Mesothelial cell of epicardium (in vitro differentiated cells): Measurements from ENCODE around the gene OR8I2. TPM values are rescaled to one million over a fixed set of nuclear protein-coding genes. Genes with fewer than 3 reads are reported as not detected.
"Not testable (repeated sequence)": the region's sequence is repeated elsewhere in the genome, so short reads cannot be mapped to it uniquely, and the experiment has no call there.

Source experiments
- DNase-seq, 2 experiments: peaks; one replicate each; pipeline ENCODE4 v3.0.0; 2021; ENCODE audit warnings: low spot score in 2 of 2; ENCODE audit not compliant: unreplicated experiment in 2 of 2
- H3K27ac Mint-ChIP-seq: 2 replicates; pipeline ENCODE4 v1.8.0; 2021; ENCODE audit warnings: mixed read lengths
- H3K27me3 Mint-ChIP-seq: 2 replicates; pipeline ENCODE4 v1.8.0; 2021; ENCODE audit warnings: low read depth, mixed read lengths
- H3K36me3 Mint-ChIP-seq: 2 replicates; pipeline ENCODE4 v1.8.0; 2021; ENCODE audit warnings: mixed read lengths
- H3K4me1 Mint-ChIP-seq: 2 replicates; pipeline ENCODE4 v1.8.0; 2021; ENCODE audit warnings: mixed read lengths
- H3K4me3 Mint-ChIP-seq: 2 replicates; pipeline ENCODE4 v1.8.0; 2021; ENCODE audit warnings: mild to moderate bottlenecking, moderate library complexity, mixed read lengths
- H3K9me3 Mint-ChIP-seq: 2 replicates; pipeline ENCODE4 v1.8.0; 2021; ENCODE audit warnings: mixed read lengths
- CTCF ChIP-seq: fragments of 200-600 bp; sonication (generic); IDR thresholded peaks from one replicate; pipeline ENCODE4 v1.5.0; 2021; ENCODE audit warnings: antibody characterized with exemption; ENCODE audit not compliant: unreplicated experiment
- total RNA-seq: library from RNA; stranded (reverse); gene quantifications from 3 replicates; pipeline ENCODE4 v1.2.1, GENCODE V29; 2021

Gene OR8I2
- total RNA-seq, 1 donor from 2014 or later: not detected

GRCh38 chr11:56066980-56067379 is 26.1 kb upstream of the OR8I2 start:
- TF ChIP-seq CTCF: no peak
- H3K36me3 Mint-ChIP-seq: no peaks in the 10 kb centered on the region
- H3K4me3 Mint-ChIP-seq: no peak overlapping the region
- no peaks in the 10 kb centered on the region for H3K4me1 Mint-ChIP-seq
- no peaks in the 10 kb centered on the region for H3K27me3 Mint-ChIP-seq
- no peak for DNase-seq
- no peak overlapping the region for H3K27ac Mint-ChIP-seq
- peaks cover 11% of the 10 kb centered on the region for H3K9me3 Mint-ChIP-seq

GRCh38 chr11:56089697-56090096 is 3.4 kb upstream of the OR8I2 start:
- DNase-seq: no peak
- H3K4me1 Mint-ChIP-seq: no peaks in the 10 kb centered on the region
- H3K36me3 Mint-ChIP-seq: no peaks in the 10 kb centered on the region
- no peak overlapping the region for H3K4me3 Mint-ChIP-seq
- no peak for TF ChIP-seq CTCF
- H3K9me3 Mint-ChIP-seq: no peaks in the 10 kb centered on the region
- no peaks in the 10 kb centered on the region for H3K27me3 Mint-ChIP-seq
- H3K27ac Mint-ChIP-seq: no peak overlapping the region

GRCh38 chr11:56103210-56103737 is 10.2 kb downstream of the OR8I2 start, which contains the start of gene OR8H2:
OR8H2 (plus strand) TSS chr11:56103687; CDS start chr11:56105043, 1,356 bp downstream.
- Mint-ChIP-seq H3K27ac (no peak within 1 kb of the TSS), H3K9me3 (peaks cover 2% of the 10 kb centered on the region), H3K4me3 (no peak within 1 kb of the TSS), H3K36me3 (no peaks in the 10 kb centered on the region), H3K4me1 (no peaks in the 10 kb centered on the region), H3K27me3 (no peaks in the 10 kb centered on the region)
- no peak for DNase-seq
- TF ChIP-seq CTCF: no peak

GRCh38 chr11:56122073-56122472 is 29.0 kb downstream of the OR8I2 start, which contains the start of gene OR8H3:
OR8H3 (plus strand) TSS chr11:56122373; CDS start chr11:56122373, 0 bp downstream.
- no peaks in the 10 kb centered on the region for H3K4me1 Mint-ChIP-seq
- peaks cover 1% of the 10 kb centered on the region for H3K9me3 Mint-ChIP-seq
- H3K36me3 Mint-ChIP-seq: no peaks in the 10 kb centered on the region
- H3K27ac Mint-ChIP-seq: no peak within 1 kb of the TSS
- no peaks in the 10 kb centered on the region for H3K27me3 Mint-ChIP-seq
- H3K4me3 Mint-ChIP-seq: no peak within 1 kb of the TSS
- no peak for DNase-seq
- TF ChIP-seq CTCF: no peak

GRCh38 chr11:56140151-56140661 is 47.1 kb downstream of the OR8I2 start, which contains the start of gene OR8J3:
OR8J3 (minus strand) TSS chr11:56140201; CDS start chr11:56137718, 2,483 bp downstream.
- no peak for TF ChIP-seq CTCF
- Mint-ChIP-seq H3K4me1 (no peaks in the 10 kb centered on the region), H3K4me3 (no peak within 1 kb of the TSS), H3K27me3 (no peaks in the 10 kb centered on the region), H3K36me3 (no peaks in the 10 kb centered on the region), H3K9me3 (peaks cover 13% of the 10 kb centered on the region), H3K27ac (no peak within 1 kb of the TSS)
- DNase-seq: no peak

- not testable (repeated sequence) for H3K36me3 Mint-ChIP-seq, DNase-seq, H3K27ac Mint-ChIP-seq, H3K4me1 Mint-ChIP-seq, H3K4me3 Mint-ChIP-seq, H3K27me3 Mint-ChIP-seq
- peaks cover 16% of the 10 kb centered on the region for H3K9me3 Mint-ChIP-seq
These were observed 50.6 kb downstream of the OR8I2 start for GRCh38 chr11:56143681-56144080.

Other genes with a start within 250 kb of the OR8I2 start
- not detected in 3 replicates for gene TRIM51, start 210.0 kb upstream of the OR8I2 start, total RNA-seq
- not detected in 3 replicates for gene OR5W2, start 178.7 kb upstream of the OR8I2 start, total RNA-seq
- gene OR5I1, start 156.9 kb upstream of the OR8I2 start, total RNA-seq: not detected in 3 replicates
- not detected in 3 replicates for gene OR10AG1, start 123.4 kb upstream of the OR8I2 start, total RNA-seq
- not detected in 3 replicates for gene OR5F1, start 98.7 kb upstream of the OR8I2 start, total RNA-seq
- gene OR5AS1, start 65.7 kb upstream of the OR8I2 start, total RNA-seq: not detected in 3 replicates
- not detected in 3 replicates for gene OR8H2, start 10.4 kb downstream of the OR8I2 start, total RNA-seq
- not detected in 3 replicates for gene OR8H3, start 29.1 kb downstream of the OR8I2 start, total RNA-seq
- not detected in 3 replicates for gene OR8J3, start 46.9 kb downstream of the OR8I2 start, total RNA-seq
- not detected in 3 replicates for gene OR8K5, start 67.0 kb downstream of the OR8I2 start, total RNA-seq
- gene OR5J2, start 83.3 kb downstream of the OR8I2 start, total RNA-seq: not detected in 3 replicates
- gene OR5T2, start 140.9 kb downstream of the OR8I2 start, total RNA-seq: not detected in 3 replicates
- not detected in 3 replicates for gene OR5T3, start 158.9 kb downstream of the OR8I2 start, total RNA-seq
- gene OR5T1, start 180.8 kb downstream of the OR8I2 start, total RNA-seq: not detected in 3 replicates
- not detected in 3 replicates for gene OR8H1, start 198.9 kb downstream of the OR8I2 start, total RNA-seq
- not detected in 3 replicates for gene OR8K3, start 221.8 kb downstream of the OR8I2 start, total RNA-seq